HEK293 (cell line): ENCODE results near the gene NPHP4.

Source experiments
- CTCF ChIP-seq: fragments of 450-650 bp; formaldehyde crosslinking; IDR thresholded peaks from 2 replicates; pipeline ENCODE4 v1.5.1; 2016; ENCODE audit warnings: missing biosample characterization, missing genetic modification characterization
- PRDM1 ChIP-seq: fragments of 450-650 bp; formaldehyde crosslinking; IDR thresholded peaks from 2 replicates; pipeline ENCODE4; 2016; ENCODE audit warnings: missing biosample characterization, missing genetic modification characterization
- ZBTB6 ChIP-seq: fragments of 450-650 bp; formaldehyde crosslinking; IDR thresholded peaks from 2 replicates; pipeline ENCODE4 v1.5.1; 2017; ENCODE audit warnings: missing biosample characterization, missing genetic modification characterization
- ZNF513 ChIP-seq: fragments of 450-650 bp; IDR thresholded peaks from 2 replicates; pipeline ENCODE4 v1.5.1; 2018; ENCODE audit warnings: missing biosample characterization, missing genetic modification characterization

- TF ChIP-seq CTCF (tag by site-specific recombination): no peak
- TF ChIP-seq ZNF513 (tag by site-specific recombination): no peak
- TF ChIP-seq PRDM1 (tag by site-specific recombination): no peak
- TF ChIP-seq ZBTB6 (tag by site-specific recombination): no peak
Observed at GRCh38 chr1:5819391-5820025, 172.7 kb downstream of the NPHP4 start.
